Activated effector memory CD4-positive, alpha-beta T cell treated with anti-CD3 and anti-CD28 coated beads, Interleukin-2, amount 50 U/mL, for 16 hours (primary cell): ENCODE results near the gene MPP2.
"Not testable (repeated sequence)": the region's sequence is repeated elsewhere in the genome, so short reads cannot be mapped to it uniquely, and the experiment has no call there.

ENCODE experiments used
- DNase-seq: peaks from one replicate; pipeline ENCODE4 v3.0.0-alpha.2; 2020

Gene MPP2

GRCh38 chr17:43842975-43843325, 64.4 kb downstream of the MPP2 start:
- no peak for DNase-seq

DNA sequence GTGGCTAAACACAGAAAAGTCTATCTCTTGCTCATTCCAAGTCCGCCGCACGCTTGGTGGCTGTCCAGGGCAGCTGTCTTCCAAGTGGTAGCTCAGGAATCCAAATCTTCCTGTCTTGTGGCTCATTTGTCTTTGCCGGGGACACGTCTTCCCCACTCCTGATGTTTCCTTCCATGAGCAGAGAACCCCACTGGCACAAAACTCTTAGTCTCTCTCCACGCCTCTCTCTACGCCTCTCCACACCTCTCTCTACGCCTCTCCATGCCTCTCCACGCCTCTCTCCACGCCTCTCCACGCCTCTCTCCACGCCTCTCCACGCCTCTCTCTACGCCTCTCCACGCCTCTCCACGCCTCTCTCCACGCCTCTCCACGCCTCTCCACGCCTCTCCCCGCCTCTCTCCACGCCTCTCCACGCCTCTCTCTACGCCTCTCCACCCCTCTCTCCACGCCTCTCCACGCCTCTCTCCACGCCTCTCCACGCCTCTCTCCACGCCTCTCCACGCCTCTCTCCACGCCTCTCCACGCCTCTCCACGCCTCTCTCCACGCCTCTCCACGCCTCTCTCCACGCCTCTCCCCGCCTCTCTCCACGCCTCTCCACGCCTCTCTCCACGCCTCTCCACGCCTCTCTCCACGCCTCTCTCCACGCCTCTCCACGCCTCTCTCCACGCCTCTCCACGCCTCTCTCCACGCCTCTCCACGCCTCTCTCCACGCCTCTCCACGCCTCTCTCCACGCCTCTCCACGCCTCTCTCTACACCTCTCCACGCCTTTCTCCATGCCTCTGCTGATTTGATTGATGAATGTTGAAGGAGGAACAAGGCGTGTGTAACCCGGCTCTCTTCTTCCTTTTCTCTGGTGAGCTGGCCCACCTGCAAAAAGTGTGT, 65.0 kb downstream of the MPP2 start:
- DNase-seq = not testable (repeated sequence)

GRCh38 chr17:43841282-43841681, 66.1 kb downstream of the MPP2 start:
- no peak for DNase-seq

GRCh38 chr17:43840814-43841213, 66.5 kb downstream of the MPP2 start:
- no peak for DNase-seq

DNA sequence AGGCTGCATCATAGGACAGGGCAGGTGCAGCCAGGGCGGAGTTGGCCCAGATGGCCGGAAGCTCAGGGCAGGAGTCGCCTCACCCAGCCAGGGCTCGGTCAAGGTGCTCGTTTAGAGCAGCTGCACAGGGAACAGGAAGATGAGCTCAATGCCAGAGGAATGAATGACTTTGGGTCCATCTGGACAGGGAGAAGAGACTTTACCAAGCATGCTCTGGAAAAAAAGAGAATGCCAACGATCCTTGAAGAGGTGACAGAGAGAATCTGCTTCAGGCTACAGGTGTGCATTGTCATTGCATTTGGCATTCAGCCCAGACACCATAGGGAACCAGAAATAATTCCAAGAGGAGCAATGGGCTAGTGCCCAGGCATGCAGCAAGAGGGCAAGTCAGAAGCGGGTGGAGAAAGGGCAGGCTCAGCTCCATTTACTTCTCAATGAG, 67.6 kb downstream of the MPP2 start:
- no peak for DNase-seq

GRCh38 chr17:43834106-43834505, 73.2 kb downstream of the MPP2 start:
- DNase-seq = no peak

- DNase-seq = peak; percentile 82
Measured at GRCh38 chr17:43832976-43833829, 74.1 kb downstream of the MPP2 start, which contains the start of gene MPP3. Gene MPP3, minus strand, starts transcription at chr17:43833146. Its CDS starts 1,240 bp downstream, at chr17:43831906.

GRCh38 chr17:43832168-43832975, 75.0 kb downstream of the MPP2 start:
- peak; percentile 67 for DNase-seq

DNA sequence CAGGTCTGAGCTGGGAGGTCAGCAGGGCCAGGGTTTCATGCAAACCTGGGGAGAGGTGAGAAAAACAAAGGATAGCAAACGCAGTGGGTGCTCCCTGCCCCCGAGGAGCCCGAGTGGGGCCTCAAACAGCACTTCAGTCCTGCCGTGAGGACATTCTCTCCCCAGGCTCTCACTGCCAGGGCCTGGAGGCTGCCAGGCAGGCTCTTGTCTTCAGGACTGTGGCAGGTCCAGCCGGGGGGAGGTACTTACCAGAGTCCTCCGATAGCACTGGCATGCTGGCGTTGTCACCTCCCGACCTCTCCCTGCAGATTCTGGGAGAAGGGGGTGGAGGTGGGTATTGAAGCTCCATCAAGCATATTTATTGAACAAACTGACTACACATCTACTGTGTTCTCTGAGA, 75.7 kb downstream of the MPP2 start:
- no peak for DNase-seq

GRCh38 chr17:43830510-43831140, 76.7 kb downstream of the MPP2 start:
- DNase-seq = no peak

- DNase-seq = no peak
Measured at GRCh38 chr17:43829738-43830137, 77.6 kb downstream of the MPP2 start.

DNA sequence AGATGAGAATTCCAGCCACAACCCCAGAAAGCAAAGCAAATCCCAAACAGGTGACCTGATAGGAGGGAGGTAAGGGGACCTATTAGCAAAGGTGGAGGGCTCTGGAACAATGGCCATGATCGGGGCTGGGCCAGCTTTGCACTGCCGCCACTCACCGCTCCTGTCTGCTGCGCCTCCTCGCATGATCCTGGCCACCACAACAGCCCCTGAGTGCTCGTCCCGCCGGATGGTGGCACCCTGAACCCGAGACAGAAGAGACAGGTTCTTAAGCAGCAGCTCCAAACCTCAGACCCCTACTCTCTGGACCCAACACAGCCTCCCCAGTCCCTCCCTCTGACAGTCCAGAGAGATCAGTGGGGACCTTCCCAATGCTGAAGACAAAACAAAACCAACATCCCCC, 79.7 kb downstream of the MPP2 start:
- DNase-seq = peak; percentile 31

DNA sequence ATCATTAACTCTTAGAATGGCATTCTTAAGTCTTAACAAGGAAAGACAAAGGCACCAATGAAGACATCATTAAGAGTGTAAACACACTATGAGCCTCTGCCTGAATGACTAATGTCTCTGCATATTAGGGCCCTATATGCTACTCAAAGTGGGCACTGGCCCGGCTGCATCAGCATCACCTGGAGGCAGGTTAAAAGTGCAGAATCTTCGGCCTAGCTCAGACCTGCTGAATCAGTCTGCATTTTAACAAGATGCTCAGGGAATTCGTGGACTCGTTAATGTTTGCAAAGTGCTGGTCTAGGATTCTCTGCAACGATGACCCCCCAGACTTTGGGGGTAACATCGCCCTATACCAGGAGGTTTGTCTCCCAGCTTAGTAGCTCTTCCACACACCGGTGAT, 81.1 kb downstream of the MPP2 start:
- DNase-seq = peak; percentile 54

DNA sequence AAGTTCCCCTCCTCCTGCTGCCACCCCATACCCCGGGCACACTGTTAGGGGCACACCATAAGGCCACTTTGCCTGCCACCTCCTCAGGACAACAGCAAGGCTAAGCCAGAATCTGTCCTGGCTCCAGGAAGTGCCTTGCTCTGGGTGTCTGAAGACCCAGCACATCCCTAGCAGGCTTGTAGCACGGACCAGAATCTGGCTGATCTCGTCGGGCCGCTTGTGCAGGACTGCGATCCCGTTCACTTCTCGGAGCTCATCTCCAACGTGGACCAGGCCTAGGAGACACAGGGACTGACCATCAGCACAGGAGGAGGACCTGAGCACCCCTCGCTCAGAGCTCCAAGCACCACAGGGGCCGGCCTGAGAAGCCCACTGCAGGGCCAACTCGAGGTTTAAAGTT, 81.8 kb downstream of the MPP2 start:
- DNase-seq = peak; percentile 31
